ENCODE data around the gene XRCC4. TPM values are rescaled to one million over a fixed set of nuclear protein-coding genes. Genes with fewer than 3 reads are reported as not detected.

Gene XRCC4
- total and polyA plus RNA-seq, 2 of the 8 experiments (the other 6 are each of a cell fraction or from before 2014, with no cell fraction given) = 3.0 to 8.3 TPM

- Histone ChIP-seq H2AK5ac (ENCODE audit: low read depth, low read length) (no peak overlapping the region), H2AFZ (ENCODE audit: low read length) (no peak overlapping the region), H3K79me1 (ENCODE audit: low read depth, low read length) (no peaks in the 10 kb centered on the region), H3K23me2 (ENCODE audit: low read depth, low read length) (no peaks in the 10 kb centered on the region), H2BK20ac (ENCODE audit: low read length) (no peak overlapping the region), H3K23ac (ENCODE audit: insufficient read length) (no peak overlapping the region), H3K18ac (ENCODE audit: extremely low read depth, low read length) (no peak overlapping the region), H3K9ac (replicated peaks in 1 of 4; ENCODE audit: extremely low read depth in 1 of 4, low read depth in 3 of 4, low read length in 3 of 4) (no peak overlapping the region), H2BK120ac (replicated peaks; ENCODE audit: low read depth, low read length) (no peak overlapping the region), H3K27me3 (replicated peaks in 1 of 4; ENCODE audit: control insufficient read depth in 3 of 4, extremely low read depth in 1 of 4, insufficient read depth in 3 of 4, low read length in 3 of 4) (no peaks in the 10 kb centered on the region), H4K8ac (ENCODE audit: extremely low read depth, insufficient read depth, low read length) (no peak overlapping the region), H3K79me2 (ENCODE audit: control insufficient read depth in 1 of 2, insufficient read depth in 2 of 2, low read length in 2 of 2) (no peaks in the 10 kb centered on the region), H3K9me3 (ENCODE audit: insufficient read depth in 2 of 2, low read depth in 1 of 2, low read length in 1 of 2) (no peaks in the 10 kb centered on the region), H2BK5ac (ENCODE audit: low read depth, low read length) (no peak overlapping the region), H3K56ac (replicated peaks; ENCODE audit: insufficient read length, low read depth, low read length) (no peak overlapping the region), H3K14ac (ENCODE audit: insufficient read length) (no peak overlapping the region), H3K4me2 (ENCODE audit: insufficient read depth in 1 of 2, low read depth in 2 of 2, low read length in 2 of 2) (no peak overlapping the region), H3K36me3 (ENCODE audit: control insufficient read depth in 2 of 4, insufficient read depth in 4 of 4, low read length in 3 of 4) (no peaks in the 10 kb centered on the region), H4K5ac (ENCODE audit: insufficient read length, low read depth, low read length) (no peak overlapping the region), H4K20me1 (replicated peaks in 1 of 2; ENCODE audit: control insufficient read depth in 1 of 2, insufficient read depth in 2 of 2, low read length in 2 of 2) (no peaks in the 10 kb centered on the region), H2BK12ac (ENCODE audit: low read depth, low read length) (no peak overlapping the region), H3K4me3 (ENCODE audit: extremely low read depth in 1 of 4, insufficient read depth in 2 of 4, low read depth in 3 of 4, low read length in 4 of 4) (no peak overlapping the region), H3K27ac (ENCODE audit: low read depth, low read length) (no peak overlapping the region), H3K4ac (replicated peaks; ENCODE audit: insufficient read length, low read depth, low read length) (no peak overlapping the region), H4K91ac (replicated peaks; ENCODE audit: insufficient read length, low read length) (no peak overlapping the region), H2BK15ac (ENCODE audit: low read length) (no peak overlapping the region), H3K4me1 (replicated peaks in 1 of 4; ENCODE audit: control insufficient read depth in 3 of 4, insufficient read depth in 4 of 4, low read length in 3 of 4) (no peaks in the 10 kb centered on the region)
- ChIA-PET POLR2A (ENCODE audit: partially characterized antibody) (no interaction called here), CTCF (ENCODE audit: partially characterized antibody) (interaction anchor here (0.9 to 1.1 kb wide), 2 partner anchors 10 to 521 kb away, joined by 3 to 6 read pairs; no protein-coding TSS in a partner anchor)
- FAIRE-seq = no peak
- WGBS, 2 experiments (ENCODE audit: extremely low coverage in 1 of 2, insufficient coverage in 1 of 2, insufficient read length in 1 of 2, insufficient replicate concordance in 2 of 2, low coverage in 1 of 2, low lambda C conversion rate in 2 of 2, missing lambda C conversion rate in 1 of 2) = 65% methylated on average over 3 of the region's 3 CpGs; no CpG with 5 or more reads in 1 of the 2 experiments
- DNase-seq (ENCODE audit: low read depth in 1 of 2, low spot score in 2 of 2) = no peak
- TF ChIP-seq NANOG (IDR thresholded peaks at IDR 0.05; ENCODE audit: insufficient read depth, low read depth, low read length, poor library complexity, severe bottlenecking) = no peak
- TF ChIP-seq CHD2 (IDR thresholded peaks at IDR 0.05; ENCODE audit: low read length) = no peak
- no peak for TF ChIP-seq NRF1 (IDR thresholded peaks at IDR 0.05; ENCODE audit: low read depth, low read length)
- no peak for TF ChIP-seq TBP (IDR thresholded peaks at IDR 0.05; ENCODE audit: low read depth, low read length)
- TF ChIP-seq RNF2 (IDR thresholded peaks at IDR 0.05; ENCODE audit: borderline replicate concordance, low read depth, low read length, missing control alignments, poor library complexity, severe bottlenecking) = no peak
- TF ChIP-seq ZNF274 (IDR thresholded peaks at IDR 0.05; ENCODE audit: borderline replicate concordance, extremely low read depth, low read length) = no peak
- no peak for TF ChIP-seq TAF7 (optimal IDR thresholded peaks at IDR 0.05; ENCODE audit: borderline replicate concordance, low read depth, low read length)
- TF ChIP-seq SIN3A (conservative IDR thresholded peaks at IDR 0.05 in 1 of 2, IDR thresholded peaks at IDR 0.05 in 1 of 2; ENCODE audit: low read depth in 1 of 2, low read length in 2 of 2) = no peak
- TF ChIP-seq CTCF (IDR thresholded peaks at IDR 0.05; ENCODE audit: control extremely low read depth in 1 of 3, insufficient read depth in 1 of 3, low read depth in 1 of 3, low read length in 3 of 3) = no peak
- TF ChIP-seq, protein P1, sequence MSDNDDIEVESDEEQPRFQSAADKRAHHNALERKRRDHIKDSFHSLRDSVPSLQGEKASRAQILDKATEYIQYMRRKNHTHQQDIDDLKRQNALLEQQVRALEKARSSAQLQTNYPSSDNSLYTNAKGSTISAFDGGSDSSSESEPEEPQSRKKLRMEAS (IDR thresholded peaks at IDR 0.05) = no peak
- no peak for TF ChIP-seq MAFK (IDR thresholded peaks at IDR 0.05; ENCODE audit: low read depth, low read length)
Observed at GRCh38 chr5:83162601-83163000, 85.3 kb downstream of the XRCC4 start.
